Measurements from ENCODE around the gene PTGDR2.

The PTGDR2 gene

GRCh38 chr11:60855726-60856633 lies at the start of gene PTGDR2:
TSS of gene PTGDR2 (minus strand) at chr11:60855950. CDS start at chr11:60853722, 2,228 bp downstream.
- no peak for FAIRE-seq

- FAIRE-seq, result no peak
These were observed 49.3 kb upstream of the PTGDR2 start for GRCh38 chr11:60905047-60905446.

- FAIRE-seq, result no peak
These were observed 46.9 kb upstream of the PTGDR2 start for GRCh38 chr11:60902625-60903024.

GRCh38 chr11:60900673-60901404 lies 45.1 kb upstream of the PTGDR2 start:
- no peak for FAIRE-seq

GRCh38 chr11:60899977-60900376 lies 44.2 kb upstream of the PTGDR2 start:
- FAIRE-seq, result no peak

GRCh38 chr11:60899046-60899936 lies 43.5 kb upstream of the PTGDR2 start:
- no peak for FAIRE-seq

- no peak for FAIRE-seq
These were observed 41.7 kb upstream of the PTGDR2 start for GRCh38 chr11:60897496-60897895.

GRCh38 chr11:60895687-60896086 lies 39.9 kb upstream of the PTGDR2 start:
- FAIRE-seq, result no peak

GRCh38 chr11:60891103-60891741 lies 35.5 kb upstream of the PTGDR2 start:
- FAIRE-seq, result no peak

- FAIRE-seq, result no peak
These were observed 34.9 kb upstream of the PTGDR2 start for GRCh38 chr11:60890696-60891095.

- no peak for FAIRE-seq
These were observed 34.1 kb upstream of the PTGDR2 start for GRCh38 chr11:60889869-60890311.

GRCh38 chr11:60887556-60887955 lies 31.8 kb upstream of the PTGDR2 start:
- no peak for FAIRE-seq

- FAIRE-seq, result no peak
These were observed 25.0 kb upstream of the PTGDR2 start for GRCh38 chr11:60880643-60881282.

- FAIRE-seq, result no peak
These were observed 24.3 kb upstream of the PTGDR2 start for GRCh38 chr11:60879971-60880588.

- no peak for FAIRE-seq
These were observed 23.4 kb upstream of the PTGDR2 start for GRCh38 chr11:60879104-60879503.

- no peak for FAIRE-seq
These were observed 22.7 kb upstream of the PTGDR2 start for GRCh38 chr11:60878245-60879101.

- FAIRE-seq, result no peak
These were observed 20.4 kb upstream of the PTGDR2 start for GRCh38 chr11:60876168-60876485.

- no peak for FAIRE-seq
These were observed 19.8 kb upstream of the PTGDR2 start for GRCh38 chr11:60875366-60876167.
